Right lobe of liver (tissue), 6 donors: ENCODE measurements around the gene CD59. TPM values are rescaled to one million over a fixed set of nuclear protein-coding genes. Genes with fewer than 3 reads are reported as not detected.
A peak's percentile ranks its signal among the peaks of the same experiment; 100 is the strongest.

Experiments
- ATAC-seq, 4 donors: fragments of 200-7000 bp; cut with Tn5 transposase; one replicate each; pipeline ENCODE4 v1.9.1; 2020; ENCODE audit warnings: mild to moderate bottlenecking in 4 of 4, moderate library complexity in 4 of 4
- DNase-seq, 3 donors: peaks; one replicate each; pipeline ENCODE4 v3.0.0-alpha.2; 2020
- H3K27ac ChIP-seq, 3 donors: fragments of 200-600 bp; one replicate each; pipeline ENCODE4 v1.8.0; 2022
- H3K27me3 ChIP-seq, 2 donors: fragments of 200-600 bp; one replicate each; pipeline ENCODE4 v1.8.0; 2022
- H3K36me3 ChIP-seq, 4 donors: fragments of 200-600 bp; sonication (generic) in 1 of 4; one replicate each; pipeline versions ENCODE4 v1.5.1 to v1.8.0; 2017 to 2022; ENCODE audit warnings: control low read depth in 1 of 4
- H3K4me1 ChIP-seq, 4 donors: fragments of 200-600 bp; sonication (generic) in 1 of 4; one replicate each; pipeline versions ENCODE4 v1.5.1 to v1.8.0; 2017 to 2022; ENCODE audit warnings: control low read depth in 1 of 4
- H3K4me3 ChIP-seq, 3 donors: fragments of 200-600 bp; one replicate each; pipeline ENCODE4 v1.8.0; 2022
- H3K9me3 ChIP-seq, 4 donors: fragments of 200-600 bp; sonication (generic) in 1 of 4; one replicate each; pipeline versions ENCODE4 v1.5.1 to v1.8.0; 2017 to 2022; ENCODE audit warnings: control low read depth in 1 of 4
- CTCF ChIP-seq, 4 donors: fragments of 200-600 bp in 3 of 4; fragments of 450-650 bp in 1 of 4; IDR thresholded peaks; one replicate each; pipeline versions ENCODE4 v1.5.1 to v1.8.0; 2016 to 2022; ENCODE audit warnings: antibody characterized with exemption in 4 of 4, mild to moderate bottlenecking in 2 of 4
- POLR2A ChIP-seq: fragments of 450-650 bp; IDR thresholded peaks from one replicate; pipeline ENCODE4 v1.6.1; 2017; ENCODE audit warnings: antibody characterized with exemption, mild to moderate bottlenecking
- WGBS: methylation state at CpG from one replicate; pipeline ENCODE4 v1.1.6; 2018; ENCODE audit warnings: low coverage, low lambda C conversion rate; ENCODE audit not compliant: insufficient coverage; ENCODE audit errors: missing lambda C conversion rate; 5-methylcytosine and 5-hydroxymethylcytosine counted together
- intact Hi-C, 2 donors: fragments of 100-400 bp; cut with DNase I; formaldehyde crosslinking; loops; one replicate each; pipeline versions ENCODE4 v1.11.2 to v1.14.1; 2022
- total RNA-seq, 6 experiments: library from RNA; depleted of rRNA in 2 of 6; stranded (reverse); fragments of >200 nt in 2 of 6; fragmentation: NEBNext Ultra II Directional in 3 of 6; extraction: Animal tissue kit (Norgen Biotek cat#: 25700) in 3 of 6; gene quantifications; one replicate each; pipeline versions ENCODE4 v1.1.0 to v1.2.4, GENCODE V29; 2016 to 2023
- donor health status: DM: no; HTN: yes; CAD: no.
- donor health status: DM: no; HTN: no; CAD: no.
- donor health status: DM: no; HTN: no; CAD: no.
- donor health status: DM: no; HTN: yes; CAD: no.
- donor health status: DM: no; HTN: yes; CAD: no.

The CD59 gene
- total RNA-seq, 6 experiments from 2014 or later, result 145 to 314 (median 197) TPM

GRCh38 chr11:33694346-33695050 is 41.7 kb downstream of the CD59 start:
- H3K27me3 ChIP-seq, result no peaks in the 10 kb centered on the region
- ATAC-seq (no peak), DNase-seq (no peak)
- intact Hi-C loops, result loop anchor here in 1 of 2 donors (10.0 kb wide), 1 partner anchor 530 kb away; the partner anchor contains the start of gene CSTF3
- WGBS, result 48% methylated on average over 2 of the region's 4 CpGs
- peak overlapping the region; percentile 45 to 87 (median 83) for H3K27ac ChIP-seq
- no peak for TF ChIP-seq CTCF (IDR thresholded peaks at IDR 0.05)
- TF ChIP-seq POLR2A, result no peak
- no peak overlapping the region for H3K4me3 ChIP-seq
- no peaks in the 10 kb centered on the region for H3K36me3 ChIP-seq
- H3K4me1 ChIP-seq, result peaks cover 0 to 32% (median 11%) of the 10 kb centered on the region in 4 donors
- no peaks in the 10 kb centered on the region for H3K9me3 ChIP-seq

- Histone ChIP-seq H3K27me3 (no peaks in the 10 kb centered on the region), H3K4me1 (peaks cover 0 to 32% (median 11%) of the 10 kb centered on the region in 4 donors), H3K9me3 (no peaks in the 10 kb centered on the region), H3K36me3 (no peaks in the 10 kb centered on the region), H3K27ac (peak overlapping the region; percentile 66 to 92 (median 81)), H3K4me3 (no peak overlapping the region)
- TF ChIP-seq CTCF (IDR thresholded peaks at IDR 0.05) (no peak), POLR2A (no peak)
- DNase-seq (no peak), ATAC-seq (no peak)
- intact Hi-C loops, result loop anchor here in 1 of 2 donors (10.0 kb wide), 1 partner anchor 528 kb away; the partner anchor contains the start of gene CSTF3
- WGBS, result 62% methylated on average over 5 of the region's 5 CpGs
Measured at GRCh38 chr11:33692541-33692940, 43.7 kb downstream of the CD59 start.

GRCh38 chr11:33692013-33692504 is 44.2 kb downstream of the CD59 start:
- ATAC-seq (peak; percentile 36 to 55 (median 40)), DNase-seq (peak in 1 of 3 donors; percentile 44)
- no peaks in the 10 kb centered on the region for H3K27me3 ChIP-seq
- H3K36me3 ChIP-seq, result no peaks in the 10 kb centered on the region
- H3K27ac ChIP-seq, result peak overlapping the region; percentile 66 to 92 (median 81)
- intact Hi-C loops, result loop anchor here in 1 of 2 donors (10.0 kb wide), 1 partner anchor 527 kb away; the partner anchor contains the start of gene CSTF3
- H3K9me3 ChIP-seq, result no peaks in the 10 kb centered on the region
- 30% methylated on average over 7 of the region's 9 CpGs for WGBS
- H3K4me3 ChIP-seq, result no peak overlapping the region
- TF ChIP-seq POLR2A (peak; percentile 13), CTCF (IDR thresholded peaks at IDR 0.05) (no peak)
- peaks cover 0 to 32% (median 11%) of the 10 kb centered on the region in 4 donors for H3K4me1 ChIP-seq

- 36% methylated on average over 6 of the region's 6 CpGs for WGBS
- intact Hi-C loops, result loop anchor here in 1 of 2 donors (10.0 kb wide), 1 partner anchor 526 kb away; the partner anchor contains the start of gene CSTF3
Measured at GRCh38 chr11:33691066-33691864, 45.0 kb downstream of the CD59 start.

More at GRCh38 chr11:33691066-33691864, 45.0 kb downstream of the CD59 start:
- no peaks in the 10 kb centered on the region for H3K36me3 ChIP-seq
- H3K27ac ChIP-seq, result peak overlapping the region; percentile 66 to 92 (median 81)
- ATAC-seq (peak in 3 of 4 donors; percentile 37 to 50 (median 37)), DNase-seq (no peak)
- TF ChIP-seq POLR2A (no peak), CTCF (IDR thresholded peaks at IDR 0.05) (no peak)
- H3K9me3 ChIP-seq, result no peaks in the 10 kb centered on the region
- no peak overlapping the region for H3K4me3 ChIP-seq
- H3K4me1 ChIP-seq, result peaks cover 0 to 32% (median 11%) of the 10 kb centered on the region in 4 donors
- no peaks in the 10 kb centered on the region for H3K27me3 ChIP-seq
